Left lung (tissue), 10 donors: ENCODE data around the gene DARS2. TPM values are rescaled to one million over a fixed set of nuclear protein-coding genes. Genes with fewer than 3 reads are reported as not detected.

Experiments used
- ATAC-seq: fragments of 200-7000 bp; cut with Tn5 transposase; one replicate; pipeline ENCODE4 v1.9.1; 2020; ENCODE audit warnings: moderate library complexity
- DNase-seq, 4 donors: peaks; one replicate each; pipeline ENCODE4 v3.0.0-alpha.2; 2013 to 2020
- H3K27ac ChIP-seq, 2 donors: fragments of 200-600 bp; sonication (generic) in 1 of 2; one replicate each; pipeline versions ENCODE4 v1.5.0 to v1.8.0; 2020 to 2021
- H3K27me3 ChIP-seq, 2 donors: fragments of 200-600 bp; sonication (generic) in 1 of 2; one replicate each; pipeline versions ENCODE4 v1.5.0 to v1.8.0; 2020 to 2021
- H3K36me3 ChIP-seq, 2 donors: fragments of 200-600 bp; sonication (generic) in 1 of 2; one replicate each; pipeline versions ENCODE4 v1.5.0 to v1.8.0; 2020 to 2021
- H3K4me1 ChIP-seq, 2 donors: fragments of 200-600 bp; one replicate each; pipeline ENCODE4 v1.8.0; 2021
- H3K4me3 ChIP-seq, 2 donors: fragments of 200-600 bp; sonication (generic) in 1 of 2; one replicate each; pipeline versions ENCODE4 v1.5.0 to v1.8.0; 2020 to 2021; ENCODE audit warnings: mild to moderate bottlenecking in 1 of 2
- H3K9me3 ChIP-seq, 2 donors: fragments of 200-600 bp; sonication (generic) in 1 of 2; one replicate each; pipeline versions ENCODE4 v1.5.0 to v1.8.0; 2020 to 2021
- CTCF ChIP-seq, 2 donors: fragments of 200-600 bp; sonication (generic) in 1 of 2; IDR thresholded peaks; one replicate each; pipeline versions ENCODE4 v1.5.0 to v1.8.0; 2021; ENCODE audit warnings: antibody characterized with exemption in 2 of 2
- intact Hi-C, 2 donors: fragments of 100-400 bp; cut with DNase I; formaldehyde crosslinking; loops; one replicate each; pipeline versions ENCODE4 v1.11.2 to v1.14.2; 2022
- polyA plus RNA-seq, 6 donors: library from polyadenylated mRNA; unstranded; fragments of 120-200 nt; gene quantifications; one replicate each; pipeline ENCODE4 v1.2.1, GENCODE V29; 2013; ENCODE audit not compliant: insufficient read length in 6 of 6
- total RNA-seq, 2 donors: library from RNA; stranded (reverse); fragmentation: NEBNext Ultra II Directional; extraction: Animal tissue kit (Norgen Biotek cat#: 25700); gene quantifications; one replicate each; pipeline ENCODE4 v1.2.1, GENCODE V29; 2021
- donor health status: DM: no; HTN: yes; CAD: no.
- donor health status: DM: no; HTN: no; CAD: no.

DARS2 gene
- total and polyA plus RNA-seq, 8 donors = 19.9 to 24.7 (median 21.3) TPM

GRCh38 chr1:173900427-173900826 is 76.0 kb downstream of the DARS2 start:
- H3K36me3 ChIP-seq = no peaks in the 10 kb centered on the region
- no peak overlapping the region for H3K4me3 ChIP-seq
- peaks cover 0 to 7% of the 10 kb centered on the region in 2 donors for H3K4me1 ChIP-seq
- intact Hi-C loops = no loop called here
- ATAC-seq = no peak
- no peak overlapping the region for H3K27ac ChIP-seq
- H3K27me3 ChIP-seq = no peaks in the 10 kb centered on the region
- TF ChIP-seq CTCF (IDR thresholded peaks at IDR 0.05) = no peak
- H3K9me3 ChIP-seq = no peaks in the 10 kb centered on the region
- no peak for DNase-seq

GRCh38 chr1:173900992-173901391 is 76.5 kb downstream of the DARS2 start:
- peaks cover 0 to 7% of the 10 kb centered on the region in 2 donors for H3K4me1 ChIP-seq
- DNase-seq (no peak), ATAC-seq (no peak)
- no peaks in the 10 kb centered on the region for H3K9me3 ChIP-seq
- no peaks in the 10 kb centered on the region for H3K36me3 ChIP-seq
- no peak for TF ChIP-seq CTCF (IDR thresholded peaks at IDR 0.05)
- H3K27me3 ChIP-seq = no peaks in the 10 kb centered on the region
- H3K4me3 ChIP-seq = no peak overlapping the region
- H3K27ac ChIP-seq = no peak overlapping the region
- intact Hi-C loops = no loop called here

GRCh38 chr1:173903827-173904531 is 79.5 kb downstream of the DARS2 start:
- DNase-seq (peak in 2 of 4 donors; percentile 8 to 35), ATAC-seq (peak; percentile 33)
- H3K27ac ChIP-seq = no peak overlapping the region
- H3K4me1 ChIP-seq = peaks cover 0 to 7% of the 10 kb centered on the region in 2 donors
- TF ChIP-seq CTCF (IDR thresholded peaks at IDR 0.05) = no peak
- H3K36me3 ChIP-seq = no peaks in the 10 kb centered on the region
- H3K4me3 ChIP-seq = no peak overlapping the region
- H3K27me3 ChIP-seq = no peaks in the 10 kb centered on the region
- intact Hi-C loops = no loop called here
- H3K9me3 ChIP-seq = no peaks in the 10 kb centered on the region

Other genes starting within 250 kb of the DARS2 start
- gene SLC9C2, start 221.6 kb upstream of the DARS2 start, total RNA-seq = under 1 TPM; 0.35 to 0.47 TPM
- under 1 TPM; 0.14 to 0.86 (median 0.39) TPM for gene SLC9C2, start 221.6 kb upstream of the DARS2 start, polyA plus RNA-seq
- not detected for gene TEX50, start 189.3 kb upstream of the DARS2 start, total RNA-seq
- not detected for gene TEX50, start 189.3 kb upstream of the DARS2 start, polyA plus RNA-seq
- 1 to 10 TPM; 1.7 to 4.1 TPM for gene ANKRD45, start 154.8 kb upstream of the DARS2 start, total RNA-seq
- 1 to 10 TPM; 2.2 to 5.2 (median 3.5) TPM for gene ANKRD45, start 154.8 kb upstream of the DARS2 start, polyA plus RNA-seq
- gene KLHL20, start 109.7 kb upstream of the DARS2 start, total RNA-seq = 10 to 100 TPM; 23.9 to 28.8 TPM
- 10 to 100 TPM; 28.3 to 31.7 (median 29.5) TPM for gene KLHL20, start 109.7 kb upstream of the DARS2 start, polyA plus RNA-seq
- gene CENPL, start 210 bp downstream of the DARS2 start, total RNA-seq = 1 to 10 TPM; 7.2 to 8.3 TPM
- gene CENPL, start 210 bp downstream of the DARS2 start, polyA plus RNA-seq = 10 to 100 TPM; 11.0 to 19.0 (median 12.9) TPM
- 100 to 1,000 TPM; 260 to 261 TPM for gene GAS5, start 43.3 kb downstream of the DARS2 start, total RNA-seq
- gene GAS5, start 43.3 kb downstream of the DARS2 start, polyA plus RNA-seq = 1,000 to 10,000 TPM in 1 of 6 donors, 100 to 1,000 TPM in 5; 720 to 1,064 (median 828) TPM
- gene ZBTB37, start 43.7 kb downstream of the DARS2 start, total RNA-seq = 10 to 100 TPM; 10.0 to 11.6 TPM
- gene ZBTB37, start 43.7 kb downstream of the DARS2 start, polyA plus RNA-seq = 10 to 100 TPM; 10.4 to 13.3 (median 12.6) TPM
- under 1 TPM; 0.29 to 0.44 TPM for gene SERPINC1, start 92.7 kb downstream of the DARS2 start, total RNA-seq
- under 1 TPM in 5 of 6 donors, not detected in 1; 0.13 to 0.54 (median 0.43) TPM for gene SERPINC1, start 92.7 kb downstream of the DARS2 start, polyA plus RNA-seq
- gene RC3H1, start 197.7 kb downstream of the DARS2 start, total RNA-seq = 10 to 100 TPM; 32.7 to 35.7 TPM
- gene RC3H1, start 197.7 kb downstream of the DARS2 start, polyA plus RNA-seq = 10 to 100 TPM; 13.3 to 15.4 (median 13.9) TPM